Ecto neural progenitor cell (in vitro differentiated cells): ENCODE data around the gene NFYA.
"Not testable (repeated sequence)": the region's sequence is repeated elsewhere in the genome, so short reads cannot be mapped to it uniquely, and the experiment has no call there.

Source experiments
- DNase-seq: peaks from one replicate; pipeline ENCODE4 v3.0.0-alpha.2; 2018; ENCODE audit warnings: low spot score

Gene NFYA

GRCh38 chr6:41073968-41074691 lies 1.4 kb downstream of the NFYA start:
- no peak for DNase-seq

GRCh38 chr6:41074692-41075436 lies 2.1 kb downstream of the NFYA start:
- DNase-seq: no peak

- DNase-seq: no peak
Observed at GRCh38 chr6:41075651-41076626, 3.2 kb downstream of the NFYA start.

- no peak for DNase-seq
Observed at GRCh38 chr6:41077536-41077935, 4.8 kb downstream of the NFYA start.

GRCh38 chr6:41078101-41078500 lies 5.3 kb downstream of the NFYA start:
- no peak for DNase-seq

- DNase-seq: no peak
Observed at GRCh38 chr6:41079080-41079479, 6.3 kb downstream of the NFYA start.

GRCh38 chr6:41080621-41081020 lies 7.8 kb downstream of the NFYA start:
- no peak for DNase-seq

- no peak for DNase-seq
Observed at GRCh38 chr6:41083072-41083471, 10.3 kb downstream of the NFYA start.

GRCh38 chr6:41085182-41085581 lies 12.4 kb downstream of the NFYA start:
- DNase-seq: no peak

- no peak for DNase-seq
Observed at GRCh38 chr6:41088451-41088850, 15.7 kb downstream of the NFYA start.

- DNase-seq: no peak
Observed at GRCh38 chr6:41090841-41091761, 18.3 kb downstream of the NFYA start.

- no peak for DNase-seq
Observed at GRCh38 chr6:41092421-41093140, 19.8 kb downstream of the NFYA start.

- DNase-seq: no peak
Observed at GRCh38 chr6:41093729-41094128, 21.0 kb downstream of the NFYA start.

- no peak for DNase-seq
Observed at GRCh38 chr6:41097467-41098090, 24.8 kb downstream of the NFYA start.

GRCh38 chr6:41098366-41098765 lies 25.6 kb downstream of the NFYA start:
- no peak for DNase-seq

GRCh38 chr6:41100871-41101287 lies 28.1 kb downstream of the NFYA start:
- DNase-seq: peak; percentile 84

GRCh38 chr6:41103847-41104246 lies 31.1 kb downstream of the NFYA start:
- no peak for DNase-seq

- DNase-seq: no peak
Observed at GRCh38 chr6:41111017-41111416, 38.2 kb downstream of the NFYA start.

GRCh38 chr6:41115027-41115426 lies 42.3 kb downstream of the NFYA start:
- DNase-seq: not testable (repeated sequence)

GRCh38 chr6:41119508-41119907 lies 46.7 kb downstream of the NFYA start:
- no peak for DNase-seq
